ENCODE measurements around the gene BABAM2.

Gene BABAM2

DNA sequence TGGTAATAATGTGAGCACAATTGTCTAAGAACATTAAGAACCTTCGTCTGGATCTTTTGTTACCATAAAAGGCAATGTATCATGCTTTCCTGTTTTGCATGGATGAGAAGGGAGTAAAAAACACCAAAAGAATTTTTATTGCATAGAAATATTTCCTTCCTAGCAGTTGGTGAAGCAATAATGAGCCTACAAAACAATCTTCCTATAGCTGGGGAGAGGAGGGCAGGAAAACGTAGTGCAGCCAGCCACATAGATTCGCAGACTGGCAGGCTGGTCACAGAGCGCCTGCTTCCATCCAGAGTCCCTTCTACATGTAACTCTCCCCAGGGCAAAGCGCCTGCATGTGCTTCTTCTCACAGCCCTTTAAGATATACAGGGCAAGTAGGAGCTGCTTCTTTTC lies 190.4 kb downstream of the BABAM2 start:
- TF ChIP-seq, protein P1, sequence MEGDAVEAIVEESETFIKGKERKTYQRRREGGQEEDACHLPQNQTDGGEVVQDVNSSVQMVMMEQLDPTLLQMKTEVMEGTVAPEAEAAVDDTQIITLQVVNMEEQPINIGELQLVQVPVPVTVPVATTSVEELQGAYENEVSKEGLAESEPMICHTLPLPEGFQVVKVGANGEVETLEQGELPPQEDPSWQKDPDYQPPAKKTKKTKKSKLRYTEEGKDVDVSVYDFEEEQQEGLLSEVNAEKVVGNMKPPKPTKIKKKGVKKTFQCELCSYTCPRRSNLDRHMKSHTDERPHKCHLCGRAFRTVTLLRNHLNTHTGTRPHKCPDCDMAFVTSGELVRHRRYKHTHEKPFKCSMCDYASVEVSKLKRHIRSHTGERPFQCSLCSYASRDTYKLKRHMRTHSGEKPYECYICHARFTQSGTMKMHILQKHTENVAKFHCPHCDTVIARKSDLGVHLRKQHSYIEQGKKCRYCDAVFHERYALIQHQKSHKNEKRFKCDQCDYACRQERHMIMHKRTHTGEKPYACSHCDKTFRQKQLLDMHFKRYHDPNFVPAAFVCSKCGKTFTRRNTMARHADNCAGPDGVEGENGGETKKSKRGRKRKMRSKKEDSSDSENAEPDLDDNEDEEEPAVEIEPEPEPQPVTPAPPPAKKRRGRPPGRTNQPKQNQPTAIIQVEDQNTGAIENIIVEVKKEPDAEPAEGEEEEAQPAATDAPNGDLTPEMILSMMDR (IDR thresholded peaks at IDR 0.05; ENCODE audit: low read depth, low read length), result no peak
- DNase-seq (ENCODE audit: extremely low read depth, low read depth), result no peak

DNA sequence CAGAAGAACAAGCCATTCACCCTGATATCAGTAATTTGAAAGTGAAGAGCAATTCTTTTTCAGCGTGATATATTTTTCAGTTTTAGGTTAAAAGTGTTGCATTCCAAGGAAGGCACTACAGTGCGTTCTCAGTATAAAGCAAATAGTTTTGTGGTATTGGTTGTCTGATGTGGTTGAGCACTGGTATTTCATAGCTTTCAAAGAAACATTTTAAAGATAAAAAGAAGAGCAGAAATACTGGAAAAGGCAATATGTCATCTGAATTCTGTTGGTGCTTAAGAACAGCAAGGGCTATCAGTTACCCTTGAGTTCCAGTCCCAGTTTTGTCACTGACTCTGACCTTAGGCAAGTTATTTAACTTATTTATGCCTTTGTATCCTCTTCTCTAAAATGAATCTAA lies 191.6 kb downstream of the BABAM2 start:
- TF ChIP-seq, protein P1 (IDR thresholded peaks at IDR 0.05; ENCODE audit: low read depth, low read length), result no peak
- no peak for DNase-seq (ENCODE audit: extremely low read depth, low read depth)

DNA sequence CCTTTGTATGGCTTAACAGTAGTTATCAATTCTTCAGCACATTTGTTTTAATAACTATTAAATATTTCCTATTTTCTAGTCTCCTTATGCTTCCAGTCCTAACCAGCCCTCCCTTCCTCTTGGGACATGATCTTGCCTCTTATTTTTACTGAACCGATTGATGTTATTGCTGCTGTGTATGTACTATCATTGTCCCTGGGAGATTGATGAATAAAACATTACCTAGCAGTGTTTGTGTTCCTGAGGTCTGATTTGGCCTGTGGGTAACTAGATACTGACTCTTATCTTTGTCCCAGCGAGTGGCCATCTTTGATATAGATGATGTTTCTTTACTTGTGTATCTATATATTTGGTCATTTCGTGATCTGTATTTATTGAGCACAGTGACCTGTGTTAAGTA lies 192.9 kb downstream of the BABAM2 start:
- TF ChIP-seq, protein P1 (IDR thresholded peaks at IDR 0.05; ENCODE audit: low read depth, low read length), result no peak

DNA sequence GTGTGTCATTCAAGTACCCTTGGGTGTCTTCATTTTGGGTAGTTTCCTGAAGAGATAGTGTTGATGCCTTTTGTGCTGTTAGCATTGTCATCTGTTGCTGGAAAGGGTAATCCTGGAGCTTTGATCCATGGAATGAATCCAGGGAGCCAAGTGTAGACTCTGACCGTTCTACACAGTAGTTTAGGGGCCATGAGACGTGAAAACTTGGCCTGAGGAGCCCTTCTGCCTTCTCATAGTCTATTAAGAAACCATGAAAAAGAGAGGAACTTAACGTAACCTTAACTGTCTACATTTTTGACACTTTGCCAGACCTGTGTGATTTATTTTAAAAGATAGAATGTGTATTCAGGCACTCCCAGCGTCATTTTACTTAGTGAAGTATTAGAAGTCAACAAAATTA lies 194.0 kb downstream of the BABAM2 start:
- TF ChIP-seq, protein P1 (IDR thresholded peaks at IDR 0.05; ENCODE audit: low read depth, low read length), result no peak
- DNase-seq (ENCODE audit: extremely low read depth, low read depth), result no peak

More for the DNA sequence above, 192.9 kb downstream of the BABAM2 start:
- DNase-seq (ENCODE audit: extremely low read depth, low read depth), result no peak

DNA sequence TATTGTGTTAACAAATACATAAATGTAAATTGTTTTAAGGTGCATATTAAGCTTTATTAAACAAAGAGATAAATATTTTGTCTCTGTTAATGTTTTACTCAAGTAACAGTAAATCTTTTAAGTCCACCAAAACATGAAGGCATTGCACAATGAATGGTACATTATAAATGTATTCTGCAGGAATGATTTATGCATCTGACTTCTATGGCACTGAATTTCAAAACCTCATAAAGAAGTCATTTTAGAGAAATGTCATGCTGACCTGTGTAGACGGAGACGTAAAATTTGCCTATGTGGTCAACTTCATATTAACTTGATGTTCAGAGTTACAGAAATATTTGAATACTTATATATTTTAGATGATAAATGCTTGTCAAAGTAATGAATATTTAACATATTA lies 194.7 kb downstream of the BABAM2 start:
- no peak for DNase-seq (ENCODE audit: extremely low read depth, low read depth)
- TF ChIP-seq, protein P1 (IDR thresholded peaks at IDR 0.05; ENCODE audit: low read depth, low read length), result no peak

DNA sequence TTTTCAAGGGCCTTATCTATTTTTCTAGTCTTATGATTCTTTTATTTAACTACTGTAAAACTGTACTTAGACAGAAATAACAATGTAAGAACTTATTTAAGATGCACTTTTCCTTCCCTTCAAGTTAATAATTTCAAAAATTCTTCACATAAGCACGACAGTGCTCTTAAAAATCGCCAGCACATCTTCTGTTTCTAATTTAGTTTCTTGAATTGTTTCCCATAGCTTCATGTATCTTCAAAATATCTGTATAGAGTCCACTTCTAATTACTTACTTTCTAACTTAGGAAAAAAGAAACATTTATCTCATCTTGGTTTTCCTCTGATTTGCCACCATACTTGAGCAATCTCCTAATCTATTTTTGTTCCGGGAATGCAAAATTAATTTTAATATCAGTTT lies 196.1 kb downstream of the BABAM2 start:
- TF ChIP-seq, protein P1 (IDR thresholded peaks at IDR 0.05; ENCODE audit: low read depth, low read length), result no peak
- DNase-seq (ENCODE audit: extremely low read depth, low read depth), result no peak

DNA sequence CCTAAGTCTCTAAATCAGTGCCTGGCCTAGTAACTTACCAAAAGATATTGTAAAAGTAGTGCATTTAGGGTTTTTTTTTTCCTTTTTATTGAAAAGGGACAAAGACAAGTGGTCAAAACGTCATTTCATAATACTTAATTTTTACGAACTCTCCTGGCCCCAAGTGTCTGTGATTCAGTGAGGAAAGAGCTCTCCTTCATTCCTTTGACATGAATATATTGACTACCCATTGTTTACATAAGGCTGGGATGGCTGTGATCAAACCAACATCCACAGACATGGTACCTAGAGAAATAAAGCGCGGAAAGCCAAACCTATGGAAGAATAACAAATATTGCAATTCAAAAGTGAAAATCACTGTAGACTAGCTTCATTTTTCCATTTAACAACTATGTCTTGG lies 198.4 kb downstream of the BABAM2 start:
- TF ChIP-seq, protein P1 (IDR thresholded peaks at IDR 0.05; ENCODE audit: low read depth, low read length), result no peak
- DNase-seq (ENCODE audit: extremely low read depth, low read depth), result no peak
